Fibroblast of the aortic adventitia (primary cell): ENCODE results near the gene SHISA6. TPM values are rescaled to one million over a fixed set of nuclear protein-coding genes. Genes with fewer than 3 reads are reported as not detected.

ENCODE experiments used
- DNase-seq: peaks from one replicate; pipeline ENCODE4 v3.0.0-alpha.2; 2010; ENCODE audit warnings: low read depth
- H3K4me3 ChIP-seq: 2 replicates; pipeline ENCODE4 v1.5.1; 2011; ENCODE audit warnings: low read depth, mild to moderate bottlenecking, control low read depth, low read length, moderate library complexity
- total RNA-seq: library from RNA; depleted of rRNA; stranded (reverse); fragments of >200 nt; gene quantifications from 2 replicates; pipeline ENCODE4 v1.2.3, GENCODE V29; 2012; ENCODE audit warnings: low replicate concordance
- TF ChIP-seq, protein P1 (sequence below): IDR thresholded peaks from 2 replicates; pipeline ENCODE4 v1.5.1; 2011; ENCODE audit warnings: mild to moderate bottlenecking, low read length, control low read depth, inconsistent platforms; ENCODE audit not compliant: insufficient read depth

Gene SHISA6
- total RNA-seq, 1 donor: not detected

DNA sequence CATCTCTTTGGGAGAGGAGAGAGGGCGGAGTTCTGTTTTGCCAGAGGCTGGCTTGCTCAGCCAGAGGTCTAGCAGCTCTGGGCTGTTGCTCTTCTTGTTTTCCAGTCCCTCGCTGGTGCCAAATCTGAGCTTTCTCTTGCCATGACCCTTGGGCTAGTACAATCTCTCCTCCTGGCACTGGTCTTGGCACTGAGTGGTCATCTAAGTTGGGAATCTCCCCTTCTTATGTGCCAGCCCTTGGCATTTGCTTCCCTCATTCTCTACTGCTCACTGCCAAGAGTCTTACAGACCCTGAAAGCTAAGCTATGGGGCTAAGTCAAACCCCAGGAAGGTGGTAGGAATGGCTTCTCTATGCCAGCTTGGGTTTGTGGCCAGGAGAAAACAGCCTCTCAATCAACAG, 148.6 kb downstream of the SHISA6 start:
- DNase-seq: no peak
- H3K4me3 ChIP-seq: no peak overlapping the region
- TF ChIP-seq, protein P1, sequence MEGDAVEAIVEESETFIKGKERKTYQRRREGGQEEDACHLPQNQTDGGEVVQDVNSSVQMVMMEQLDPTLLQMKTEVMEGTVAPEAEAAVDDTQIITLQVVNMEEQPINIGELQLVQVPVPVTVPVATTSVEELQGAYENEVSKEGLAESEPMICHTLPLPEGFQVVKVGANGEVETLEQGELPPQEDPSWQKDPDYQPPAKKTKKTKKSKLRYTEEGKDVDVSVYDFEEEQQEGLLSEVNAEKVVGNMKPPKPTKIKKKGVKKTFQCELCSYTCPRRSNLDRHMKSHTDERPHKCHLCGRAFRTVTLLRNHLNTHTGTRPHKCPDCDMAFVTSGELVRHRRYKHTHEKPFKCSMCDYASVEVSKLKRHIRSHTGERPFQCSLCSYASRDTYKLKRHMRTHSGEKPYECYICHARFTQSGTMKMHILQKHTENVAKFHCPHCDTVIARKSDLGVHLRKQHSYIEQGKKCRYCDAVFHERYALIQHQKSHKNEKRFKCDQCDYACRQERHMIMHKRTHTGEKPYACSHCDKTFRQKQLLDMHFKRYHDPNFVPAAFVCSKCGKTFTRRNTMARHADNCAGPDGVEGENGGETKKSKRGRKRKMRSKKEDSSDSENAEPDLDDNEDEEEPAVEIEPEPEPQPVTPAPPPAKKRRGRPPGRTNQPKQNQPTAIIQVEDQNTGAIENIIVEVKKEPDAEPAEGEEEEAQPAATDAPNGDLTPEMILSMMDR: no peak

DNA sequence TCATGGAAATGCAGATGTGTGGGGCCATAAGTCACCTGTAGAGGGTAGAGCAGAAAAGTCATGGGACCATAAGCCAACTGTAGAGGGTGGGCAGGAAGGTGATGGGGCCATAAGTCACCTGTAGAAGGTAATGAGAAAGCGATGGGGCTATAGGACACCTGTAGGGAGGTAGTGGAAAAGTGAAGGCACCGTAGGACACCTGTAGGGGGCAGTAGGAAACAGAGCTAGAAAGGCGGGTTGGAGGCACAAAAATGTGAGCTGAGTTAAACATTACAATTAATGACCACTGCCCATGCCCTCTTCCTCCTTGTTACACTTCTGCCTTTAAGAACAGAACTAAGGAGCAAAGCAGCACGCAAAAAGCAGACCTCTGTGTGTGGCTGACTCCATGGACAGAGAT, 150.1 kb downstream of the SHISA6 start:
- no peak for DNase-seq
- TF ChIP-seq, protein P1: no peak
- H3K4me3 ChIP-seq: no peak overlapping the region

DNA sequence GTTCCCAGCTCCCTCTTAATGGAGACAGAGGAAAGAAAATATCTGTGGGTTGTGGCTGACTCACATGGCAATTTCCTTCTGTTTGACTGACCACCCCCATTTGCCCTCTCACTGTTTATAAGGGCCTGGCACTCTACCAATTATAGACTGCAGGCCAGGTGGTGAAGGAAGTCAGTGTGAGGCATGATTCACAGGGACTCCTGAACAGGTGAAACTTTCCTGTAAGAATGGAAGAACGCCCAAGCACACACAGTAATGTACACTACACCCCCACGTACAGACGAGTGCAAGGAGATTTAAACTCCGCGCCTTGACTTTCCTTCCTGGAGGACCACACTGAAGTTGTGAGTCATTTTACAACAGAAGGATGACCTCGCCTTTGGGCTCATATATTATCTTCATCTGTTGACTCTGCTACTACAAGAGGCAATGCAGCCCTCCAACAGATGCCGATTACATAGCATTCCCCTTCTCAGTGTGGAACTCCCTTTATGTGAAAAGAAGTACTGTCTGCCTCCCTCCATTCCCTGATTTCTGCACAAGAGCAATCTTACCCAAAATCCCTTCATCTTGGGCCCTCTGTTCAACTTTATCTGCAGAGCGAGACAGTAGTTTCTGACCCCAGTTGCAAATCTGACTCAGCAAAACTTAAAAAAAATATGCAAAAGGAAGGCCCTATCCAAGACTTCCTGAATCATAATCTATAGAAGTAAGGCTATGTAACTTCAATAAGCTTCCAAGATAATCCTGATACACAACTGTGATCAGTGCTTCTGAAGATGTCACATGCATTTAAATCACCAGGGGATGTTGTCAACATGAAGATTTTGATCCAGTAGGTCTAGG, 163.6 kb downstream of the SHISA6 start:
- TF ChIP-seq, protein P1: no peak
- DNase-seq: no peak
- no peak overlapping the region for H3K4me3 ChIP-seq

DNA sequence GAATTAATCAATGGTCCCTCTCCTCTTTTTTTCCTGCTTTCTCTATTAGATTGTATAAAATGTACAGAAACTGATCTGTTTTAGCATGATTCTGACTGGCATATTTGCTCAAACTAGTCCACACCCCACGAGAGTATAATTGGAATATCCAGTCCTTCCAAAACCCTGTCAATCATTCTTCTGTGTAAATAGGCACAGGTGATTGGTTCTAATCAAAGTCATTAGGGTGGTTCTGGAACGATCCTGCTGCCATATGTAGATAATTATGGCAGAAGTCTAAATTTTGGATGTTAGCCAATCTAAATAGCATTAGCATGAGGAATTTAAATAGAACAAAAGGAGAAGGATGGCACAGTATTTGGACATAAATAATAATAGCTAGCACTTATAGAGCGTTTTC, 165.7 kb downstream of the SHISA6 start:
- H3K4me3 ChIP-seq: no peak overlapping the region
- DNase-seq: no peak
- TF ChIP-seq, protein P1: no peak

DNA sequence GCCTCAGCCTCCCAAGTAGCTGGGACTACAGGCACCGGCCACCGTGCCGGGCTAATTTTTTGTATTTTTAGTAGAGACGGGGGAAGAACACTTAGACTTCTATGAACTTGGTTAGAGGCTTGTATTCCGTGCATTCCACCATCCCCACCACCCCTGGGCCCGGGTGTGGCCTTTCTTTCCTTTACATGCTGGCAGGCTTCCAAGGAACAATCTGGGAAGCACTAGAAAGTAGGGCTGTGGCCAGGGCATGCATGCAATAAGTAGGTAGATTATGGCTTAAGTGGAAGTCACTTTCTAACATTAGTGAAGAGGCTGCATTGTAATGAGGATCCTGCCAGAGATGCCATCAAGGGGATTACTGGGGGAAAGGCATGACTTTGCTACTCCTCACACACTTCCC, 171.6 kb downstream of the SHISA6 start:
- no peak for DNase-seq
- no peak overlapping the region for H3K4me3 ChIP-seq
- TF ChIP-seq, protein P1: no peak

DNA sequence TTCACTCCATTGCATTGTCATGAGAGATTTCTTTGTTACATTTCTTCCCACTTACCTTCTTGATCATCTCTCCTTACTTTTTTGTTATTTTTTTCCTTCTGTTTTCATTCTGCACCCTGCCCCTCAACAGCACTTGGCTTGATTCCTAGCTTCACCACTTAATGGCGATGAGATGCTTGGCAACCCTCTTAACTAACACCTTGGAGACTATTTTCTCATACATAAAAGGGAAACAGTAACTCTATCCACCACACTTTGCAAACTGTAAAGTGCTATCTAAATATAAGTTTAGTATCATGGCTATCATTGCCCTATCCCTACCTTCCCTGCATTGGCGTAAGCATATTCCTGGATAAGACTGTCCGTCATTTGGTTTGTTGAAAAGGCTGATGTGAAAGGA, 177.3 kb downstream of the SHISA6 start:
- no peak overlapping the region for H3K4me3 ChIP-seq
- no peak for DNase-seq
- TF ChIP-seq, protein P1: no peak
